ENCODE results near the gene PLPPR3. TPM values are rescaled to one million over a fixed set of nuclear protein-coding genes. Genes with fewer than 3 reads are reported as not detected.

Gene PLPPR3
- total RNA-seq, 1 experiment from 2014 or later = 57.9 TPM

DNA sequence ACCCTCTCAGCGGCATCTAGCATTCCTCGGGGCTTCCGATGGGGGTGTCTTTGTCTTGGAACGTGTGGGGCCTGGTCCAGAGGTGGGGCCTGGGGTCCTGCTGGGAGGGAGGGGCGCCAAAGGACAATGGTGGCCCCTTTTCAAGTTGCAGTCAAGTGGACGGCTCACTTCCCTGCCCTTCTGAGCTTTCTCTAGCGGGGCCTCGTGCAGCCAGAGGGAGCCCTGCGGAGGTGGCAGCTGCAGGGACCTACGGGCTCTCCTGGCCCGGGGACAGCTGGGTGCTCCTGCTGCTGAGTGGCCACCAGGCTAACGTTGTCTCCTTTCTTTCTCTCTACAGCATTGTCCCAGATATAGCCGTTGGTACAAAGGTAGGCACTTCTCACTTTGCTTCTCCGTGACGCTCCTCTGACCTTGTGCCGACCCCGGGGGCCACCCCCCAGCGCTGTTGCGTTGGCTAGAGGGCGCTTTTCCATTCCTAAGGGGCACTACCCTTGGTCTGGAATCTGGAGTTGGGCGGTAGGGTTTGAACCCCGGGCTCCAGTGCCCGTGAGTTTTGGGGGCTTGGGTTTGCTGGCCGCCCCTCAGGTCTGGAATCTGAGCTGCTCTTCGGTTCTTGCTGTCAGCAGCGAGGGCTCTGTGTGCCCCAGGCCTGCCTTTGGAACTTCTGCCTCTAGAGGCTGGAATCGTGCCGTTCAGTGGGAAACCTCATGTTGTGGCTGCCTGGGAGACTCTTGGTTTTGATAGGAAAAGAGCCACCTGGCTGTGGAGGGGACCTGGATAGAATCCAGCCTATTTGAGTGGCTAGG, 22.5 kb downstream of the PLPPR3 start:
- Histone ChIP-seq H4K8ac (replicated peaks; ENCODE audit: insufficient read length, low read depth, low read length) (no peak overlapping the region), H3K9ac (ENCODE audit: extremely low read depth, insufficient read length, low read length) (peak overlapping the region; percentile 95), H2BK20ac (ENCODE audit: low read depth, low read length, poor library complexity, severe bottlenecking) (no peak overlapping the region), H4K20me1 (ENCODE audit: control insufficient read depth, insufficient read depth, insufficient read length) (peaks cover 4% of the 10 kb centered on the region), H3K18ac (ENCODE audit: insufficient read length, low read depth, low read length) (peak overlapping the region; percentile 31), H3K27me3 (ENCODE audit: insufficient read depth, low read length) (no peaks in the 10 kb centered on the region), H3K23ac (ENCODE audit: insufficient read length, low read depth, low read length) (no peak overlapping the region), H2BK120ac (ENCODE audit: low read depth, low read length, poor library complexity, severe bottlenecking) (no peak overlapping the region), H3K4me1 (ENCODE audit: insufficient read depth, low read length) (no peaks in the 10 kb centered on the region; the same call in 1 of the 2 replicates), H4K91ac (ENCODE audit: insufficient read length, low read depth, low read length) (no peak overlapping the region), H3T11ph (ENCODE audit: low read length) (no peak overlapping the region), H3K56ac (ENCODE audit: insufficient read length, low read depth, low read length) (no peak overlapping the region), H2BK5ac (ENCODE audit: insufficient read length, low read length) (no peak overlapping the region), H2BK15ac (ENCODE audit: low read depth, low read length) (no peak overlapping the region), H2AFZ (ENCODE audit: low read length) (no peak overlapping the region), H2BK12ac (ENCODE audit: insufficient read length, low read depth, low read length) (no peak overlapping the region), H4K5ac (ENCODE audit: insufficient read length, low read depth, low read length) (no peak overlapping the region), H2AK5ac (ENCODE audit: insufficient read length, low read length) (no peak overlapping the region), H3K79me2 (ENCODE audit: insufficient read depth, low read length) (peaks cover 58% of the 10 kb centered on the region), H3K79me1 (ENCODE audit: insufficient read depth, low read depth, low read length, poor library complexity, severe bottlenecking) (peaks cover 8% of the 10 kb centered on the region), H3K9me3 (ENCODE audit: control insufficient read depth, low read depth, low read length) (no peaks in the 10 kb centered on the region), H3K4me2 (ENCODE audit: insufficient read depth, insufficient read length, low read length) (peak overlapping the region; percentile 89), H3K27ac (ENCODE audit: insufficient read length, low read depth, low read length) (no peak overlapping the region), H3K4ac (ENCODE audit: low read depth, low read length) (no peak overlapping the region), H3K14ac (ENCODE audit: insufficient read depth, low read length) (peak overlapping the region; percentile 77; the same call in 1 of the 2 replicates), H3K23me2 (ENCODE audit: insufficient read length, low read depth, low read length, poor library complexity, severe bottlenecking) (peaks cover 9% of the 10 kb centered on the region)
- H3K27me3 Mint-ChIP-seq (ENCODE audit: low read depth) = no peaks in the 10 kb centered on the region
- TF ChIP-seq, protein P1, sequence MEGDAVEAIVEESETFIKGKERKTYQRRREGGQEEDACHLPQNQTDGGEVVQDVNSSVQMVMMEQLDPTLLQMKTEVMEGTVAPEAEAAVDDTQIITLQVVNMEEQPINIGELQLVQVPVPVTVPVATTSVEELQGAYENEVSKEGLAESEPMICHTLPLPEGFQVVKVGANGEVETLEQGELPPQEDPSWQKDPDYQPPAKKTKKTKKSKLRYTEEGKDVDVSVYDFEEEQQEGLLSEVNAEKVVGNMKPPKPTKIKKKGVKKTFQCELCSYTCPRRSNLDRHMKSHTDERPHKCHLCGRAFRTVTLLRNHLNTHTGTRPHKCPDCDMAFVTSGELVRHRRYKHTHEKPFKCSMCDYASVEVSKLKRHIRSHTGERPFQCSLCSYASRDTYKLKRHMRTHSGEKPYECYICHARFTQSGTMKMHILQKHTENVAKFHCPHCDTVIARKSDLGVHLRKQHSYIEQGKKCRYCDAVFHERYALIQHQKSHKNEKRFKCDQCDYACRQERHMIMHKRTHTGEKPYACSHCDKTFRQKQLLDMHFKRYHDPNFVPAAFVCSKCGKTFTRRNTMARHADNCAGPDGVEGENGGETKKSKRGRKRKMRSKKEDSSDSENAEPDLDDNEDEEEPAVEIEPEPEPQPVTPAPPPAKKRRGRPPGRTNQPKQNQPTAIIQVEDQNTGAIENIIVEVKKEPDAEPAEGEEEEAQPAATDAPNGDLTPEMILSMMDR (conservative IDR thresholded peaks at IDR 0.05) = peak; percentile 25; the same call in 1 of the 3 replicates
- WGBS (ENCODE audit: extremely low coverage, insufficient read length, low lambda C conversion rate) = no CpG with 5 or more reads among the region's 28 CpGs
- DNase-seq = peak; percentile 54
- peaks cover 41 to 55% (median 55%) of the 10 kb centered on the region in 3 experiments; a peak in 6 of 7 replicates for H3K36me3 Mint-ChIP-seq (ENCODE audit: insufficient read depth in 1 of 3, low read depth in 3 of 3)
- H3K4me1 Mint-ChIP-seq = peaks cover 25 to 39% of the 10 kb centered on the region in 2 experiments
- H3K4me3 Mint-ChIP-seq = peak overlapping the region; percentile 91 to 93
- H3K27ac Mint-ChIP-seq = peak overlapping the region; percentile 94
- no peaks in the 10 kb centered on the region; a peak in 1 of 5 replicates for H3K9me3 Mint-ChIP-seq

All from H9 (cell line).